HG03103 (cell line): ENCODE measurements around the gene ZG16.

Experiments used
- ATAC-seq: cut with Tn5 transposase; IDR thresholded peaks from one replicate; pipeline ENCODE4 v1.9.1; 2021; ENCODE audit warnings: low read depth; ENCODE audit not compliant: unreplicated experiment

ZG16 gene

GRCh38 chr16:29819506-29819905 lies 41.5 kb downstream of the ZG16 start:
- no peak for ATAC-seq

- ATAC-seq: no peak
Measured at GRCh38 chr16:29820271-29820701, 42.2 kb downstream of the ZG16 start, which contains the start of gene MVP. Gene MVP (plus strand): TSS chr16:29820462. CDS start chr16:29830550, 10,088 bp downstream.

GRCh38 chr16:29820730-29821642 lies 42.9 kb downstream of the ZG16 start:
- ATAC-seq: no peak

GRCh38 chr16:29821643-29822115 lies 43.6 kb downstream of the ZG16 start:
- no peak for ATAC-seq

GRCh38 chr16:29824589-29825144 lies 46.6 kb downstream of the ZG16 start:
- no peak for ATAC-seq

GRCh38 chr16:29825145-29826044 lies 47.3 kb downstream of the ZG16 start:
- no peak for ATAC-seq

- ATAC-seq: no peak
Measured at GRCh38 chr16:29826342-29826695, 48.3 kb downstream of the ZG16 start.

GRCh38 chr16:29830774-29831173 lies 52.7 kb downstream of the ZG16 start:
- no peak for ATAC-seq

GRCh38 chr16:29831490-29831889 lies 53.4 kb downstream of the ZG16 start:
- ATAC-seq: no peak
